ENCODE results near the gene IL16.

DNA sequence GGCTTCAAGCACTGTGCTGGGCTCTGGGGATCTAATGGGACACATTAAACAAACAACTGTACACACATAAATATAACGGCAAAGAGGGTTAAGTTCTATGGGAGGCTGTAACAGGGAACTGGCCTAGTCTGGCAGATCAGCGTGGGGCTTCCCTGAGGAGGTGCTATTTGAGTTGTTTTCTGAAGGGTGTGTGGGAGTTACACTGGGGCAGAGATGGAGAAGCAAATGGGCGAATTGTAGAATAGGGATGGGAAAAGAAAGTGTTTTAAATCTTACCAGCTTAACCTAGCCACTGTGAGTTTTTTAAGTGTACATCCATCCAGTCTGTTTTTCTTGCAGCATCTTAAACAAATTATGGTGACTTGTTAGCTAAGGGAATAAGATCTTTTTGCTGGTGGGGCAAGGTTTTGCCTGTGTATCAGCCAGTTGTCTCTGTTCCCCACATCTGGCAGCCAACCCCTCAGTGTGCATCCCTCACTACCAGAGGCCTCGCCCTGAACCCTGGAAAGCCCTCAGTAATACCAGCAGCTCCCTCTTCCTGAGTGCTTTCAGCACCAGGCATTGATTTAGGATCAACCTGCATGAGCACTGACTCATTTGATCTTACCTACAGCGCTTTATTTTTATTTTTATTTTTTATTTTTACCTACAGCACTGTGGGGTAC is 10.9 kb upstream of the IL16 start:
- TF ChIP-seq, protein P1, sequence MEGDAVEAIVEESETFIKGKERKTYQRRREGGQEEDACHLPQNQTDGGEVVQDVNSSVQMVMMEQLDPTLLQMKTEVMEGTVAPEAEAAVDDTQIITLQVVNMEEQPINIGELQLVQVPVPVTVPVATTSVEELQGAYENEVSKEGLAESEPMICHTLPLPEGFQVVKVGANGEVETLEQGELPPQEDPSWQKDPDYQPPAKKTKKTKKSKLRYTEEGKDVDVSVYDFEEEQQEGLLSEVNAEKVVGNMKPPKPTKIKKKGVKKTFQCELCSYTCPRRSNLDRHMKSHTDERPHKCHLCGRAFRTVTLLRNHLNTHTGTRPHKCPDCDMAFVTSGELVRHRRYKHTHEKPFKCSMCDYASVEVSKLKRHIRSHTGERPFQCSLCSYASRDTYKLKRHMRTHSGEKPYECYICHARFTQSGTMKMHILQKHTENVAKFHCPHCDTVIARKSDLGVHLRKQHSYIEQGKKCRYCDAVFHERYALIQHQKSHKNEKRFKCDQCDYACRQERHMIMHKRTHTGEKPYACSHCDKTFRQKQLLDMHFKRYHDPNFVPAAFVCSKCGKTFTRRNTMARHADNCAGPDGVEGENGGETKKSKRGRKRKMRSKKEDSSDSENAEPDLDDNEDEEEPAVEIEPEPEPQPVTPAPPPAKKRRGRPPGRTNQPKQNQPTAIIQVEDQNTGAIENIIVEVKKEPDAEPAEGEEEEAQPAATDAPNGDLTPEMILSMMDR (IDR thresholded peaks at IDR 0.05): no peak
- TF ChIP-seq ZFX (IDR thresholded peaks at IDR 0.05; ENCODE audit: borderline replicate concordance): no peak

All from 22Rv1 (cell line).